ENCODE data around the gene GPR27. TPM values are rescaled to one million over a fixed set of nuclear protein-coding genes. Genes with fewer than 3 reads are reported as not detected.

Gene GPR27
- total and polyA plus RNA-seq, 4 donors, result 0.09 to 0.65 (median 0.17) TPM; not detected in 1

- Histone ChIP-seq H3K27ac (ENCODE audit: low read depth in 1 of 2, low read length in 2 of 2) (no peak overlapping the region), H3K36me3 (ENCODE audit: control insufficient read depth in 4 of 4, insufficient read depth in 3 of 4, low read depth in 1 of 4, low read length in 3 of 4) (peaks cover 0 to 4% (median 0%) of the 10 kb centered on the region in 4 donors), H3K4me1 (ENCODE audit: control insufficient read depth in 4 of 4, insufficient read depth in 4 of 4, low read length in 3 of 4) (peaks cover 0 to 5% (median 2%) of the 10 kb centered on the region in 4 donors), H3K4me3 (ENCODE audit: low read depth in 1 of 3, low read length in 3 of 3) (no peak overlapping the region), H3K27me3 (ENCODE audit: control insufficient read depth in 4 of 4, insufficient read depth in 4 of 4, low read length in 3 of 4) (no peaks in the 10 kb centered on the region), H3K9me3 (ENCODE audit: control insufficient read depth in 4 of 4, low read length in 3 of 4) (no peaks in the 10 kb centered on the region), H3K9ac (ENCODE audit: low read depth in 1 of 2, low read length in 2 of 2) (no peak overlapping the region)
- WGBS, result 45% methylated on average over 1 of the region's 1 CpG
- TF ChIP-seq RXRA (IDR thresholded peaks at IDR 0.05) (no peak), MAX (IDR thresholded peaks at IDR 0.05) (no peak), ATF3 (IDR thresholded peaks at IDR 0.05) (no peak), CTCF (IDR thresholded peaks at IDR 0.05; ENCODE audit: low read depth, low read length, missing input control) (peak; percentile 68), REST (IDR thresholded peaks at IDR 0.05) (no peak), SP1 (IDR thresholded peaks at IDR 0.05) (no peak), RAD21 (IDR thresholded peaks at IDR 0.05) (peak; percentile 90 to 91)
- DNase-seq (ENCODE audit: low spot score), result no peak
These were observed 42.7 kb upstream of the GPR27 start for GRCh38 chr3:71710906-71711494.

- H3K9me3 ChIP-seq (ENCODE audit: control insufficient read depth in 4 of 4, low read length in 3 of 4), result no peaks in the 10 kb centered on the region
- 90% methylated on average over 2 of the region's 2 CpGs for WGBS
- no peak overlapping the region for H3K9ac ChIP-seq (ENCODE audit: low read depth in 1 of 2, low read length in 2 of 2)
- TF ChIP-seq HNF4A (conservative IDR thresholded peaks at IDR 0.05), result no peak
- no peak for TF ChIP-seq RXRA (IDR thresholded peaks at IDR 0.05)
- no peak for TF ChIP-seq GABPA (IDR thresholded peaks at IDR 0.05 in 1 of 2, conservative IDR thresholded peaks at IDR 0.05 in 1 of 2)
- TF ChIP-seq TAF1 (conservative IDR thresholded peaks at IDR 0.05), result no peak
- TF ChIP-seq ATF3 (IDR thresholded peaks at IDR 0.05), result no peak
- no peak for TF ChIP-seq JUND (IDR thresholded peaks at IDR 0.05)
- TF ChIP-seq RAD21 (IDR thresholded peaks at IDR 0.05), result no peak
- no peak for TF ChIP-seq YY1 (IDR thresholded peaks at IDR 0.05)
- TF ChIP-seq CTCF (IDR thresholded peaks at IDR 0.05; ENCODE audit: low read depth, low read length, missing input control), result no peak
- TF ChIP-seq NR2F2 (IDR thresholded peaks at IDR 0.05), result no peak
- TF ChIP-seq SP1 (IDR thresholded peaks at IDR 0.05), result no peak
- TF ChIP-seq EGR1 (IDR thresholded peaks at IDR 0.05; ENCODE audit: low read depth in 2 of 2), result no peak
- no peak for TF ChIP-seq REST (IDR thresholded peaks at IDR 0.05)
- no peak for TF ChIP-seq FOXA1 (IDR thresholded peaks at IDR 0.05)
- peaks cover 0 to 5% (median 2%) of the 10 kb centered on the region in 4 donors for H3K4me1 ChIP-seq (ENCODE audit: control insufficient read depth in 4 of 4, insufficient read depth in 4 of 4, low read length in 3 of 4)
- no peak overlapping the region for H3K4me3 ChIP-seq (ENCODE audit: low read depth in 1 of 3, low read length in 3 of 3)
- H3K27me3 ChIP-seq (ENCODE audit: control insufficient read depth in 4 of 4, insufficient read depth in 4 of 4, low read length in 3 of 4), result no peaks in the 10 kb centered on the region
- no peak for DNase-seq (ENCODE audit: low spot score)
- H3K27ac ChIP-seq (ENCODE audit: low read depth in 1 of 2, low read length in 2 of 2), result no peak overlapping the region
- peaks cover 0 to 4% (median 0%) of the 10 kb centered on the region in 4 donors for H3K36me3 ChIP-seq (ENCODE audit: control insufficient read depth in 4 of 4, insufficient read depth in 3 of 4, low read depth in 1 of 4, low read length in 3 of 4)
These were observed 40.6 kb upstream of the GPR27 start for GRCh38 chr3:71713041-71713440.

Measured in liver (tissue), 9 donors.